Endothelial cell of umbilical vein (primary cell): Measurements from ENCODE around the gene ZNF664. TPM values are rescaled to one million over a fixed set of nuclear protein-coding genes. Genes with fewer than 3 reads are reported as not detected.

Source experiments
- BruUV-seq: library from RNA; stranded (reverse); fragments of 400-500 nt; replicated peaks from 2 replicates; lab custom pipeline; 2021; lab: Mats Ljungman, UMichigan
- CTCF ChIA-PET: fragments of 300-600, 350-600 bp; sonication (Branson Sonifier 250); formaldehyde crosslinking; loops from one replicate; lab custom pipeline; 2021; ENCODE audit warnings: antibody characterized with exemption, inconsistent platforms; lab: Charles Lee
- POLR2A ChIA-PET: fragments of 300-600, 350-600 bp; sonication (Branson Sonifier 250); formaldehyde crosslinking; loops from one replicate; lab custom pipeline; 2021; ENCODE audit warnings: antibody characterized with exemption, inconsistent platforms; lab: Charles Lee
- DNase-seq: peaks from one replicate; pipeline ENCODE4 v3.0.0-alpha.2; 2011; ENCODE audit warnings: low read depth, low spot score
- FAIRE-seq: peaks from 2 replicates; lab custom pipeline; 2011; peaks lifted over from hg19 to GRCh38; lab: Jason Lieb, UNC
- H2AFZ ChIP-seq: 2 replicates; pipeline ENCODE4 v1.6.0; 2012; ENCODE audit warnings: low read depth, low read length, control low read depth, inconsistent platforms
- H3K27ac ChIP-seq: 2 replicates; pipeline ENCODE4 v1.5.1; 2011; ENCODE audit warnings: low read depth, mild to moderate bottlenecking, control low read depth, low read length, moderate library complexity; ENCODE audit not compliant: insufficient read depth
- H3K27me3 ChIP-seq, 2 experiments: 2 replicates each; pipeline versions ENCODE4 v1.6.0 to v1.6.1; 2011; ENCODE audit warnings: low read length in 2 of 2, mixed read lengths in 1 of 2; ENCODE audit not compliant: control insufficient read depth in 2 of 2, insufficient read depth in 2 of 2
- H3K36me3 ChIP-seq, 2 experiments: 2 replicates in 1 of 2; 3 replicates in 1 of 2; pipeline ENCODE4 v1.5.1; 2011; ENCODE audit warnings: low read length in 2 of 2, mild to moderate bottlenecking in 1 of 2, moderate library complexity in 1 of 2; ENCODE audit not compliant: control insufficient read depth in 2 of 2, insufficient read depth in 2 of 2; ENCODE audit errors: extremely low read depth in 1 of 2
- H3K4me1 ChIP-seq: 3 replicates; pipeline ENCODE4 v1.5.1; 2011; ENCODE audit warnings: mild to moderate bottlenecking, low read length; ENCODE audit not compliant: control insufficient read depth, insufficient read depth; ENCODE audit errors: extremely low read depth
- H3K4me2 ChIP-seq: 2 replicates; pipeline ENCODE4 v1.6.1; 2011; ENCODE audit warnings: low read length, control low read depth, mixed read lengths; ENCODE audit not compliant: insufficient read depth
- H3K4me3 ChIP-seq, 3 experiments: fragments of 200-600 bp in 1 of 3; sonication (generic), shearing (Covaris generic) in 1 of 3; replicated peaks in 1 of 3; 2 replicates each; pipeline ENCODE4 v1.5.1; 2011 to 2016; ENCODE audit warnings: control low read depth in 3 of 3, low read length in 3 of 3, mild to moderate bottlenecking in 2 of 3, inconsistent platforms in 1 of 3, low read depth in 1 of 3, moderate library complexity in 1 of 3; ENCODE audit not compliant: insufficient read depth in 1 of 3
- H3K79me2 ChIP-seq: 2 replicates; pipeline ENCODE4 v1.6.0; 2012; ENCODE audit warnings: low read length, inconsistent platforms; ENCODE audit not compliant: control insufficient read depth, insufficient read depth
- H3K9ac ChIP-seq: replicated peaks from 2 replicates; pipeline ENCODE3; 2011; ENCODE audit warnings: low read length, control low read depth; ENCODE audit not compliant: insufficient read depth; ENCODE audit errors: extremely low read depth
- H3K9me1 ChIP-seq: replicated peaks from 3 replicates; pipeline ENCODE4 v1.6.0; 2011; ENCODE audit warnings: mild to moderate bottlenecking, low read length; ENCODE audit not compliant: control insufficient read depth, insufficient read depth; ENCODE audit errors: extremely low read depth
- H3K9me3 ChIP-seq: replicated peaks from 2 replicates; pipeline ENCODE4 v1.5.1; 2012; ENCODE audit warnings: low read length, inconsistent platforms; ENCODE audit not compliant: control insufficient read depth, insufficient read depth
- H4K20me1 ChIP-seq: replicated peaks from 2 replicates; pipeline ENCODE3; 2011; ENCODE audit warnings: mild to moderate bottlenecking, low read length; ENCODE audit not compliant: control insufficient read depth, insufficient read depth; ENCODE audit errors: extremely low read depth
- CTCF ChIP-seq, 2 donors: IDR thresholded peaks; 1 replicate in 1 of 2; 2 replicates in 1 of 2; pipeline ENCODE4 v1.5.1; 2011; ENCODE audit warnings: low read length in 2 of 2, mild to moderate bottlenecking in 2 of 2, moderate library complexity in 2 of 2, control low read depth in 1 of 2, inconsistent platforms in 1 of 2, low read depth in 1 of 2; ENCODE audit not compliant: insufficient read depth in 1 of 2; ENCODE audit errors: extremely low read depth in 1 of 2
- EZH2 ChIP-seq: IDR thresholded peaks from 2 replicates; pipeline ENCODE4 v1.6.1; 2012; ENCODE audit warnings: borderline replicate concordance, low read depth, mild to moderate bottlenecking, moderate library complexity, low read length, inconsistent platforms; ENCODE audit not compliant: severe bottlenecking
- FOS ChIP-seq: IDR thresholded peaks from 2 replicates; pipeline ENCODE4 v1.6.1; 2011; ENCODE audit warnings: mild to moderate bottlenecking, low read length, moderate library complexity, borderline replicate concordance; ENCODE audit not compliant: insufficient read depth
- GATA2 ChIP-seq: IDR thresholded peaks from 2 replicates; pipeline ENCODE4 v1.7.0; 2011; ENCODE audit warnings: low read depth, mild to moderate bottlenecking, moderate library complexity, mixed read lengths, low read length; ENCODE audit not compliant: insufficient read length, insufficient read depth
- JUN ChIP-seq: IDR thresholded peaks from 2 replicates; pipeline ENCODE4 v1.6.1; 2011; ENCODE audit warnings: borderline replicate concordance, low read depth; ENCODE audit not compliant: insufficient read length, insufficient read depth
- MAX ChIP-seq: IDR thresholded peaks from 2 replicates; pipeline ENCODE4 v1.6.1; 2011; ENCODE audit not compliant: insufficient read depth, insufficient read length
- MYC ChIP-seq: IDR thresholded peaks from one replicate; pipeline ENCODE4 v1.6.1; 2011; ENCODE audit warnings: mild to moderate bottlenecking, low read depth, low read length
- POLR2A ChIP-seq: IDR thresholded peaks from 2 replicates; pipeline ENCODE4 v1.6.1; 2012; ENCODE audit warnings: low read depth, mild to moderate bottlenecking, control low read depth, low read length
- POLR2AphosphoS5 ChIP-seq: IDR thresholded peaks from 2 replicates; pipeline ENCODE4 v1.6.1; 2012; ENCODE audit warnings: low read depth, mild to moderate bottlenecking, control low read depth, low read length, moderate library complexity; ENCODE audit not compliant: insufficient read depth
- dilution Hi-C: fragments of 300-500 bp; cut with MboI; formaldehyde crosslinking; loops from one replicate; pipeline ENCODE4 v1.15.0; 2019; ENCODE audit warnings: low sequenced_read_pairs; ENCODE audit not compliant: extremely low pct_ligation_motif_present
- intact Hi-C: fragments of 100-400 bp; cut with micrococcal nuclease; formaldehyde crosslinking; loops from one replicate; pipeline ENCODE4 v1.10.0; 2022
- polyA plus RNA-seq, 4 experiments: library from polyadenylated mRNA; depleted of rRNA in 3 of 4; stranded (reverse) in 3 of 4; unstranded in 1 of 4; fragments of >200 nt; gene quantifications; 2 replicates each; pipeline versions ENCODE4 v1.2.1 to v1.2.3, GENCODE V29; 2011 to 2012; ENCODE audit warnings: missing spikeins in 1 of 4
- total RNA-seq: library from RNA; stranded (reverse); gene quantifications from 2 replicates; pipeline ENCODE4 v1.2.3, GENCODE V29; 2021

ZNF664 gene
- total and polyA plus RNA-seq, 2 donors (not counting 3 experiments of a cell fraction or from before 2014, with no cell fraction given): 29.8 to 71.3 TPM

GRCh38 chr12:124030008-124030407 lies 57.0 kb downstream of the ZNF664 start:
- DNase-seq: no peak
- Histone ChIP-seq H3K36me3 (no peaks in the 10 kb centered on the region), H3K9ac (no peak overlapping the region), H3K4me1 (peaks cover 14% of the 10 kb centered on the region), H3K4me2 (no peak overlapping the region), H3K9me1 (no peaks in the 10 kb centered on the region), H4K20me1 (no peaks in the 10 kb centered on the region), H2AFZ (no peak overlapping the region), H3K27ac (no peak overlapping the region), H3K9me3 (no peaks in the 10 kb centered on the region), H3K27me3 (peaks cover 0 to 3% of the 10 kb centered on the region in 2 experiments), H3K79me2 (no peaks in the 10 kb centered on the region), H3K4me3 (no peak overlapping the region)
- no TSS peak for BruUV-seq
- CTCF ChIA-PET: interaction anchor here (0.6 to 4.7 kb wide), 5 partner anchors 13 to 871 kb away, joined by 3 to 133 read pairs (median 4); no protein-coding TSS in a partner anchor
- no peak for FAIRE-seq
- no peak for TF ChIP-seq FOS
- no peak for TF ChIP-seq EZH2
- TF ChIP-seq MAX: no peak
- TF ChIP-seq JUN: no peak
- no peak for TF ChIP-seq GATA2
- TF ChIP-seq POLR2AphosphoS5: no peak
- no peak for TF ChIP-seq CTCF (IDR thresholded peaks at IDR 0.05; ENCODE audit: extremely low read depth in 1 of 2, insufficient read depth in 1 of 2, low read depth in 1 of 2, low read length in 2 of 2)
- no peak for TF ChIP-seq POLR2A
- no peak for TF ChIP-seq MYC
- intact Hi-C loops: no loop called here
- dilution Hi-C loops: no loop called here
- POLR2A ChIA-PET: no interaction called here
